GM19025 (cell line): ENCODE measurements around the gene C4orf51.
A peak's percentile ranks its signal among the peaks of the same experiment; 100 is the strongest.

ENCODE experiments used
- ATAC-seq: cut with Tn5 transposase; IDR thresholded peaks from one replicate; pipeline ENCODE4 v1.9.1; 2021; ENCODE audit warnings: mild to moderate bottlenecking, low read depth, moderate library complexity; ENCODE audit not compliant: unreplicated experiment

C4orf51 gene

GRCh38 chr4:145703850-145704497 is 24.0 kb downstream of the C4orf51 start:
- no peak for ATAC-seq

DNA sequence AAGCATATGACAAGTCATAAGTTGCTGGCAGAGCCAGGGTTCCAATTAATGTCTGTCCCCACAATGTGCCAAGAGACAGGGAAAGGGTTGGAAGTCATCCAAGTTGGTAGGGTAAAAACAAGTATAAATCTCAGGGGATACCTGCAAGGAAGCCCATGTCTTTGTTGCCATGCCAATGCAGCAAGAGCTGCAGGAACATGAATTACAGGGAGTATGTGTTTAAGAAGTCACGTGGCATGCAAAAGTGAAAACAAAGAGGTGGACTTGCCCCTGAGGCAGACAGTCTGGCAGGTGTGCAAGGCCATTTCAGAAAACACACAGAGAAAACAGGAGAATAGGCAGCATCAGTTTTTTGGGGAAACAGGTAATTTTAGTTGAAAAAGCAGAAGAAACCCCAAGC is 29.4 kb downstream of the C4orf51 start:
- no peak for ATAC-seq

- ATAC-seq: no peak
Observed at GRCh38 chr4:145709843-145710242, 29.9 kb downstream of the C4orf51 start.

DNA sequence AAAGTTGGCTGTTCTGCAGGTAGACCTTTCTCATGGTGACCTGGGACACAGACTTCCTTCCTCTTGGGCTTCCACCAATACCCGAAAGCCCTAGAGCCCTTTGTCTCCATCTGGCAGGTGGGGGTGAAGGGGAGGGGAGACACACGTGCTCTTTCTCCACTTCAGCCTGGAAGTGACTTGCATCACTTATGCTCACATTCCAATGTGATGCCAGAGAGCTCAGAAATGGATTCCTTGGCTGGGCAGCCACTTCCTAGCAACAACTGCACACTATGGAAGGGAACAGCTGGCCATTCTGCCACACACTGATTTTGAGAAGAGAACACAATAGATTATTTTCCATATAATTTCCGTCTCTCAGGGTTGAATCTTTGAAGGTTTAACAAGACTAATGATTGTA is 36.3 kb downstream of the C4orf51 start:
- no peak for ATAC-seq

GRCh38 chr4:145716661-145717200 is 36.8 kb downstream of the C4orf51 start:
- no peak for ATAC-seq

DNA sequence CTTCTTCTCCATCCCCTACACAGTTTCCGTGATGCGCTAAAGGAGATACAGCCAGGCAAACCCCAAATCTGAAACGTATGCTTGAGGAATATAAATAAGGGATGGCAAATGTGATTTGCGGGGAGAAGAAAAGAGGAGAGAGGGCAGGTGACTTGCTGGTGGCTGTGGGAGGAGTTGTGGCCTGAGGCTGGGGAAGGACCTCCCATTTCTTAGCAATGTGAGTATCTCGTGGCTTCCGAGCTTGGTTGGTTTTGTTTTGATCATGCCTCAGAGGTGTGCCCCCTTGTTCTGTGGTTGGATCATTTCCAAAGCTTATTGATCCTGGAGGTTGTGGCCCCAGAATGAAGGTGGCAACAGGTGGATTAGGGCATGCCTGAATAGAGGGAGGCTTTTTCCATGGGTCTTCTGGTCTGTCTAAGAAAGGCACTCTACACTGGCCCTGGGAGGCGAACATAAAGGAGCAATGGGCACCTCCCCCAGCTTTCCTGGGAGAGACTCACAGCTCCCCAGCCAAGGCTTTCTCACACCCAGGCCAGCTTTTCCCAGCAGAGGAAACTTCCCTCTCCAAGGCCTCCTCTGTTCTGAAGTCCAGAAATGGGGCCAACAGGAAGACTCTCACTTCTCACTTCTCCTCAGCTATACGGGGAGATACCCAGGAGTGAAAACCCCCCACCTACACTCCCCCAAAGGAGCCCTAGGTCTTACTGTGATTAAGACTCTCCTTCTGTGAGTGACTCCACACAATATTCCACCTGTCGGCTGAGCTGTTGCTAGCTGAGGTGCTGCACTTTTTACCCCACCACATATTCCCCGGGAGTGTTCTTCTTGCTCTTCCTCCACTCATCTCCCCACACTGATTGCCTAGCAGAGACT is 40.0 kb downstream of the C4orf51 start:
- ATAC-seq: peak; percentile 50

DNA sequence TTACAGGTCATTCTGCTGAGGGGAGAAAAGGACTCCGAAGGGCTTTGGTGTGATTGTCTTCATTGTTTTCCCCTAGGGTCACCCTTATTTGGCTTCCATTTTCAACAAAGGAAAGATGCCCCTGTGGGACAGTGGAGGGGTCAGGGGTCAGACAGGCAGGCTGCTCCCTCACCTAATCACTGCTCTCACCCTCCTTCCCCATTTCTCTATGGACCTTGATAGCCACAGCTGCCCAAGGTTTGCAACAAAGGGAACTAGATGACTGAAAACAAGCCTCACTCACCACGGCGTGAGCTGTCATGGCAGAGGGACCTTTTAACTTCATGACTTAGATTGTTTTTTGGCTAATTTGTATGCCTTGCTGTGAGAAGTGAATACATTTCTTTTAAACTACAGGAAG is 40.7 kb downstream of the C4orf51 start:
- ATAC-seq: peak; percentile 24

DNA sequence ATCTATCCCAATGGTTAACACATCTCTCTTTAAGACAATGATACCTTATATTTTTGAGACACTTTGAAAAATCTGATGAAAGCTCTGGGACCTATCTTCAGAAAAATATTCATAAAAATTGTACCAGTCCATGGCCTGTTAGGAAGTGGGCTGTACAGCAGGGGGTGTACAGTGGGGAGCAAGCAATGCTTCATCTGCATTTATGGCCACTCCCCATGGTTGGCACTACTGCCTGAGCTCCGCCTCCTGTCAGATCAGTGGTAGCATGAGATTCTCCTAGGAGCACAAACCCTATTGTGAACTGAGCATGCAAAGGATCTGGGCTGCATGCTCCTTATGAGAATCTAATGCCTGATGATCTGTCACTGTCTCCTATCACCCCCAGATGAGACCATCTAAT is 42.6 kb downstream of the C4orf51 start:
- no peak for ATAC-seq

GRCh38 chr4:145723336-145723735 is 43.4 kb downstream of the C4orf51 start:
- ATAC-seq: no peak

DNA sequence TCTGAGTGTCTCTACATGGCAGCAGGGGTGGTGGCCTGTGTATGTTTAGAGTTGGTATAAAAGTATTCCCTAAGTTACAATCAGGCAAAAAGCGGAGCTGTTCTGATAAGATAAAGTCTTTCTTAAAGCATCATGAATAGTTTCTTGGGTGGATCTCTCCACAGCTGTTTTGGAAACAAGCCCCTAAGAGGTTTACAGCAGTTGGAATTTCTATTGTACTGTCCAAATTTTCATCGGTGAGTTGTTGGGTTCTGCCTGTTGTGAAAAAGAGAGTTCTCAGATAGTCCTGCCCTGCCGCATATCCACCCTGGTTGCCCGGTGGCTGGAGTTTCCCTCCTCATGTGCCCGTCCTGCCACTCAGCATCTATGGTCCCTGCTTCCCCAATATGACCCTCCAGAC is 50.1 kb downstream of the C4orf51 start:
- ATAC-seq: no peak

DNA sequence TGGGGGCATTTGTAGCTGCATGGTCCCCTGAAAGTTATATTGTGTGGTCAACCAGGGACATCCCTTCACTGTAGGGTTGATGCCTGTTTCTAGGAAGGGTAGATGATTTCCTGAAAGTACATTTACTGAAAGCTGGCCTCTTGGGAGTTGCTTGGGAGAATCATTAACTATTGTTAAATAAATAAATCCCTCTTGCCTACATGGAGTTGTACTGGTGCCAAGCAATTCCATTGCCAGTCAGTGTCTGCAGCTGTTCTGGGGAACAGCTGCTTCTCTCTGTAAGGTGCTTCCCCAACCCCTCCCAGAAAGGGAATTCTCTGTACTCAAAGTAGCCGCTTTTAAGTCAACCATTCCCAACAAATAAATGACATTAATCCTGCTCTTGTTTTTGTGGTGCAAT is 51.1 kb downstream of the C4orf51 start:
- ATAC-seq: no peak

DNA sequence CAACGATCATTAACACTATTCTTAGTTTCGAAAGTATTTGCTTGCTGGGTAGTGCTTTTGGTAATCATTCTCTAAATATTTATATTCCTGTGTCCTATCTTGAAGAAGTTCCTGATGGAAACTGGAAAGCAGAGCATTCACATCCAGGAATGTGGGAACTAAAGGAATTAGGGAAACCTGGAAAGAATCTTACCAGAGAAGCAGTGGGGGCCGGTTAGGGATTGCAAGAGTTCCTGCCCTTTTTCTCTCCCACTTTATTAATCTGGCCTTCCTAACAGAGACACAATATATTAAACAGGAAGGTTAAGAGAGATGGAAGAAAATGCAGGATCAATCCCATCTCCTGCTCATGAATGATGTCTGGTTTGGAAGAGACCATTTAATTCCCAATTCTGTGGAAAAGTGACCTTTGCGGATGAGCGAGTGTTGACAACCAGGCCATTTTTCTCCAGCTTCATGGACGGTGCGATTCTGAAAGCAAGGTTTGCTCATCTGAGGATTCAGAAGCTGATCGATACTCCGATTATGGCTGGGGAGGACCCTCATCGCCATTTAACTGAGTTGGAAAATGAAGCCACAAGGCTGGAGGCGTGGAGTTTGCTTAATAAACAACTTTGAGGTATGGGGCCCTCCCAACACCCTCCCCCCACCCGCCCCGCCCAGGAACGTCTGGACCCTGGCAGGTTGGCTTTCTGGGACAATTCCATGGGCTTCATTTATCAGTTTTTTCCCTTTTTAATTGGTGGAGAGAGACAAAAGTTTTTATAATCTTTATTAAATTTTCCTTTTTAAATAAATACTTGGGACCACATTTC is 52.3 kb downstream of the C4orf51 start:
- ATAC-seq: no peak

- ATAC-seq: peak; percentile 82
Observed at GRCh38 chr4:145732895-145733880, 53.2 kb downstream of the C4orf51 start.

DNA sequence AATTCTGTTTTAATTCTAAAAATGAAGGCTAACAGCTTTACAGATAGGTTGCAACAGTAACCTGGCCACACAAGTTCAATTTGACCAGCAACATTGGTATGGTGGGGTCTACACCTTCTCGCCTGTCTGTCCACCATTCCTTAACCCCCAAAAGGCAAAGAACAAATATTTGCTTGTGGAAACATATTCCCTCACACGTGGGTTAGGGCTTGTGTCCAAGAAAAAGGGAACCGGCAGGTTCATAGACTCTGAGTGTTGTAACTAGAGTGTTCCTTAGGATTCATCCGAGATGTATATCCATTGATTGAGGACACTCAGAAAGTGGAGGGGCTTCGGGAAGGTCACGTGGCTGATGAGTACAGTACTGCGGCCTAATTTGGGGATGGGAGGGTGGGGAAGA is 54.1 kb downstream of the C4orf51 start:
- no peak for ATAC-seq

GRCh38 chr4:145734576-145735346 is 54.8 kb downstream of the C4orf51 start:
- peak; percentile 47 for ATAC-seq

GRCh38 chr4:145735347-145735675 is 55.4 kb downstream of the C4orf51 start:
- no peak for ATAC-seq

GRCh38 chr4:145735827-145736226 is 55.9 kb downstream of the C4orf51 start:
- no peak for ATAC-seq

- ATAC-seq: no peak
Observed at GRCh38 chr4:145736241-145736831, 56.4 kb downstream of the C4orf51 start.

DNA sequence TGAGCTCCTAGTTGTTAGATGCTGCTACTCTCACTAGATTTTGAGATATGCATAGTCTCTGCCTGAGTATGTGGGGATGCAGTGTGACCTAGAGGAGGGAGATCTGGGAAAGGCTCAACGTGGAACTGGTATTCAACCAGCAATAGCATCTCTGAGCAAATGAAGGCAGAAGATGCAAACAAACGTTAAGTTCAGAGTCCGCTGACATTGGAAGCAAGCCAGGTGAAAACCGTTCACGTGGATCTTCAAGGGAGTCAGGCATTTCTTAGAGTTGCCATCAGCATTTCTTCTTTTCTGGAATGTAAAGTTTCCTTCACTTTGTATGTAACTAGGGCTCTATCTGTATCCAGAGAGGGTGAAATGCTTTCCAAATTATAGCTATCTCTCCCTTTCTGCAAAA is 59.9 kb downstream of the C4orf51 start:
- ATAC-seq: no peak
